ENCODE data around the gene HOXB5. TPM values are rescaled to one million over a fixed set of nuclear protein-coding genes. Genes with fewer than 3 reads are reported as not detected.

Gene HOXB5
- total RNA-seq, 1 experiment from 2014 or later = not detected

DNA sequence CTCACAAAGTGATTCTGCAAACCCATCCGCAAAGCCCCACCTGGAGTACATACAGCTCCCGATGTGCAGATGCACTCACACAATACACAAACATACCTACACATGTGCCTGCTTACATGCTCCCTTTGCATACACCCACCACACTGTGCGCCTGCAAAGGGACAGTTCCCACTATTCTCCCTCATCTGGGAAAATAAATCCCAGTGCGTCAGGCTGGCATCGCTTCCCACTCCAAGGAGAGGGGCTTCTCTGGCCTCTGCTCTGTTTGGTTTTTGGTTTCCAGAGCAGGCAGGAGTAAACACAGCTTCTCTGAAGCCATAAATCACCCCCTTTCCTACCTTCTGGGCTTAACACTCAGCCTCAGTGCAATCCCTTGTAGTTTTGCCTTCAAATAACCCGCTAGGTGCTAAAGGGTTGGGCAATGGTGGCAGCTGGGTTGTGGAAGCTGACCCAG lies 30.2 kb downstream of the HOXB5 start:
- Mint-ChIP-seq H3K4me1 (ENCODE audit: low read depth, unreplicated experiment) (no peaks in the 10 kb centered on the region), H3K36me3 (ENCODE audit: insufficient read depth, unreplicated experiment) (no peaks in the 10 kb centered on the region), H3K27me3 (ENCODE audit: insufficient read depth, unreplicated experiment) (no peaks in the 10 kb centered on the region), H3K27ac (ENCODE audit: unreplicated experiment) (no peak overlapping the region), H3K4me3 (ENCODE audit: unreplicated experiment) (no peak overlapping the region), H3K9me3 (ENCODE audit: unreplicated experiment) (no peaks in the 10 kb centered on the region)
- TF ChIP-seq, protein P1, sequence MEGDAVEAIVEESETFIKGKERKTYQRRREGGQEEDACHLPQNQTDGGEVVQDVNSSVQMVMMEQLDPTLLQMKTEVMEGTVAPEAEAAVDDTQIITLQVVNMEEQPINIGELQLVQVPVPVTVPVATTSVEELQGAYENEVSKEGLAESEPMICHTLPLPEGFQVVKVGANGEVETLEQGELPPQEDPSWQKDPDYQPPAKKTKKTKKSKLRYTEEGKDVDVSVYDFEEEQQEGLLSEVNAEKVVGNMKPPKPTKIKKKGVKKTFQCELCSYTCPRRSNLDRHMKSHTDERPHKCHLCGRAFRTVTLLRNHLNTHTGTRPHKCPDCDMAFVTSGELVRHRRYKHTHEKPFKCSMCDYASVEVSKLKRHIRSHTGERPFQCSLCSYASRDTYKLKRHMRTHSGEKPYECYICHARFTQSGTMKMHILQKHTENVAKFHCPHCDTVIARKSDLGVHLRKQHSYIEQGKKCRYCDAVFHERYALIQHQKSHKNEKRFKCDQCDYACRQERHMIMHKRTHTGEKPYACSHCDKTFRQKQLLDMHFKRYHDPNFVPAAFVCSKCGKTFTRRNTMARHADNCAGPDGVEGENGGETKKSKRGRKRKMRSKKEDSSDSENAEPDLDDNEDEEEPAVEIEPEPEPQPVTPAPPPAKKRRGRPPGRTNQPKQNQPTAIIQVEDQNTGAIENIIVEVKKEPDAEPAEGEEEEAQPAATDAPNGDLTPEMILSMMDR (IDR thresholded peaks at IDR 0.05; ENCODE audit: insufficient read depth in 1 of 2, low read depth in 1 of 2, low read length in 1 of 2, severe bottlenecking in 1 of 2, unreplicated experiment in 1 of 2) = no peak
- POLR2A ChIA-PET = interaction anchor here (0.5 kb wide), 1 partner anchor 82 kb away, joined by 3 read pairs; no protein-coding TSS in a partner anchor
- Histone ChIP-seq H3K4me1 (peaks cover 8% of the 10 kb centered on the region; the same call in 1 of the 2 replicates), H3K27me3 (replicated peaks; ENCODE audit: control insufficient read depth, insufficient read depth, low read length) (no peaks in the 10 kb centered on the region), H3K4me3 (ENCODE audit: low read depth, low read length) (no peak overlapping the region), H3K9me3 (no peaks in the 10 kb centered on the region), H3K36me3 (ENCODE audit: control insufficient read depth, insufficient read depth, low read length) (no peaks in the 10 kb centered on the region)
- CTCF ChIA-PET = interaction anchor here (1.0 kb wide), 1 partner anchor 41 kb away, joined by 3 read pairs; no protein-coding TSS in a partner anchor
- DNase-seq = no peak
- intact Hi-C loops (cut with micrococcal nuclease; ENCODE audit: unreplicated experiment) = no loop called here
- BruUV-seq (replicated peaks) = no TSS peak

DNA sequence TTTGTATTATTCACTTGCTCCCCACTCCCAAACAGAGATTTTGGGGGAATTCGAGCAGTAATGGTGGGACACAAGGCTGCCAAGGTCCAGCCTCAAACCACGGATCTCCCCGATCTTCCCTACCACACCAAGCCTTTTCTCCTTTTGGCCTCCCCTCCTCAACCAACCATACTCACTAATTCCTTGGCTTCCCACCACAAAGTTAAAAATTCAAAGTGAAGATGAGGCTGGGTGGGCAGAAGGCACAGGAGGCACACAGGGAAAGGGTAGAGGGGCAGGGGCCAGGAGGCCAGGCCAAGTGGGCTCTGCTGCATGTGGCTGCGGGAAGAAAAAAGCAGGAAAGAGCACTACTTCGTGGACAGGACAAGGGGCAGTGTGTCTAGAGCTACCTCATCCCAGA lies 30.6 kb downstream of the HOXB5 start:
- POLR2A ChIA-PET = interaction anchor here (0.5 to 0.6 kb wide), 2 partner anchors 53 to 81 kb away, joined by 3 to 4 read pairs; no protein-coding TSS in a partner anchor
- H3K36me3 Mint-ChIP-seq (ENCODE audit: insufficient read depth, unreplicated experiment) = no peaks in the 10 kb centered on the region
- H3K9me3 ChIP-seq = no peaks in the 10 kb centered on the region
- BruUV-seq (replicated peaks) = no TSS peak
- H3K36me3 ChIP-seq (ENCODE audit: control insufficient read depth, insufficient read depth, low read length) = no peaks in the 10 kb centered on the region
- TF ChIP-seq, protein P1 (IDR thresholded peaks at IDR 0.05; ENCODE audit: insufficient read depth in 1 of 2, low read depth in 1 of 2, low read length in 1 of 2, severe bottlenecking in 1 of 2, unreplicated experiment in 1 of 2) = no peak
- H3K27ac Mint-ChIP-seq (ENCODE audit: unreplicated experiment) = no peak overlapping the region
- no peak overlapping the region for H3K4me3 Mint-ChIP-seq (ENCODE audit: unreplicated experiment)
- no peaks in the 10 kb centered on the region for H3K9me3 Mint-ChIP-seq (ENCODE audit: unreplicated experiment)
- no peaks in the 10 kb centered on the region for H3K27me3 ChIP-seq (replicated peaks; ENCODE audit: control insufficient read depth, insufficient read depth, low read length)
- no peak overlapping the region for H3K4me3 ChIP-seq (ENCODE audit: low read depth, low read length)
- CTCF ChIA-PET = interaction anchor here (0.5 to 1.0 kb wide), 2 partner anchors 30 to 41 kb away, joined by 3 read pairs; no protein-coding TSS in a partner anchor
- H3K27me3 Mint-ChIP-seq (ENCODE audit: insufficient read depth, unreplicated experiment) = no peaks in the 10 kb centered on the region
- no peak for DNase-seq
- intact Hi-C loops (cut with micrococcal nuclease; ENCODE audit: unreplicated experiment) = no loop called here
- peaks cover 8% of the 10 kb centered on the region; the same call in 1 of the 2 replicates for H3K4me1 ChIP-seq
- no peaks in the 10 kb centered on the region for H3K4me1 Mint-ChIP-seq (ENCODE audit: low read depth, unreplicated experiment)

DNA sequence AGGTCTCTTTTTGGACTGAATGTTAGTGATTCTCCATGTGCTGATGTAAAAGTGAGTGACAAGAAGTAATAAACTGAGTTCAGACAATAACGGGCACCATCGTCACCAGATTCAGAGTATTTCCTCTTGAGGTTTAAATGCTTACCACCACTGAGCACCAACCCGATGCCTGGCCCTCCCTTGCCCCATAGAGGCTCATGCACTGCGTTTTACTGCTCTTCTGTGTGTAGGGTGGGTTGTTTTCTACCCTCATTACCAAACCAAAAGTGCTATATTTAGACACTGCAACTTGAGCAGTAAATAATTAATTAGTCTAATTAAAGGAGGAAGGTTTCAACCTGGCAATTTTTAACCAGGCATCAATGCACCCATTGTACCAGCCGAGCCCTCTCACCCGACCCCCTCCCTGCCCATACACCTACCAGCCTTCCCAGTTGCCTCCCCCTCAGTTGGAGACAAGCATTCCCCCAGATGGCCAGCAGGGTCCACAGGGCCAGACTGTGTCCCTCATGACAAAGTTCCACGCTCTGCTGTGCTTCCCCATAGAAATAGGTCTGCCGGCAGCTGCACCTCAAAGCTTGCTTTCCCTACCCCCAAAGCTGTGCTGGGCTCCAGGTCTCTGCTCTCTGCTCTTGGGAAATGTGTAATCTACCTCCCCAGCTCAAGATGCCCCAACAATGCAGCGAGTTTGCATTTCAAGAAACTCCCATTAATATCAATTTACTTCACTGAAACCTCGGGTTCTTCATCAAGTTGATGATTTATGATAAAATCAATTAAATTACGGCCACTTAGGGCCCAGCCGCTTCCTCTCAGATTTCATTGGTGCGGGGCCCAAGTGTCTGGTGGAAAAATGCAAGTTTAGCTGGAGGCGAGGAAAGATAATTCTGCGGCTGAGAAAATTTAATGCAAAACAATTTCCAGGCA lies 31.4 kb downstream of the HOXB5 start:
- DNase-seq = peak in 1 of 2 experiments; percentile 60
- ChIA-PET POLR2A (interaction anchor here (0.6 kb wide), 1 partner anchor 52 kb away, joined by 4 read pairs; no protein-coding TSS in a partner anchor), CTCF (interaction anchor here (0.5 to 1.0 kb wide), 2 partner anchors 30 to 40 kb away, joined by 3 read pairs; no protein-coding TSS in a partner anchor)
- Histone ChIP-seq H3K36me3 (ENCODE audit: control insufficient read depth, insufficient read depth, low read length) (no peaks in the 10 kb centered on the region), H3K27me3 (replicated peaks; ENCODE audit: control insufficient read depth, insufficient read depth, low read length) (no peaks in the 10 kb centered on the region), H3K4me1 (peaks cover 3% of the 10 kb centered on the region; the same call in 1 of the 2 replicates), H3K9me3 (no peaks in the 10 kb centered on the region), H3K4me3 (ENCODE audit: low read depth, low read length) (no peak overlapping the region)
- Mint-ChIP-seq H3K9me3 (ENCODE audit: unreplicated experiment) (no peaks in the 10 kb centered on the region), H3K36me3 (ENCODE audit: insufficient read depth, unreplicated experiment) (no peaks in the 10 kb centered on the region), H3K27ac (ENCODE audit: unreplicated experiment) (no peak overlapping the region), H3K27me3 (ENCODE audit: insufficient read depth, unreplicated experiment) (no peaks in the 10 kb centered on the region), H3K4me3 (ENCODE audit: unreplicated experiment) (no peak overlapping the region), H3K4me1 (ENCODE audit: low read depth, unreplicated experiment) (no peaks in the 10 kb centered on the region)
- BruUV-seq (replicated peaks) = no TSS peak
- intact Hi-C loops (cut with micrococcal nuclease; ENCODE audit: unreplicated experiment) = no loop called here
- TF ChIP-seq, protein P1 (IDR thresholded peaks at IDR 0.05; ENCODE audit: insufficient read depth in 1 of 2, low read depth in 1 of 2, low read length in 1 of 2, severe bottlenecking in 1 of 2, unreplicated experiment in 1 of 2) = peak; percentile 54 to 67

Measured in Caco-2 (cell line).